Endothelial cell (in vitro differentiated cells): Measurements from ENCODE around the gene GDPD3. TPM values are rescaled to one million over a fixed set of nuclear protein-coding genes. Genes with fewer than 3 reads are reported as not detected.

Source experiments
- DNase-seq: peaks from one replicate; pipeline ENCODE4 v3.0.0; 2021; ENCODE audit warnings: low spot score
- H3K27ac Mint-ChIP-seq: one replicate; pipeline ENCODE4 v1.8.0; 2021; ENCODE audit warnings: mixed read lengths, inconsistent platforms; ENCODE audit not compliant: unreplicated experiment
- H3K27me3 Mint-ChIP-seq: one replicate; pipeline ENCODE4 v1.8.0; 2021; ENCODE audit warnings: mild to moderate bottlenecking, moderate library complexity, mixed read lengths, inconsistent platforms; ENCODE audit not compliant: unreplicated experiment
- H3K36me3 Mint-ChIP-seq: one replicate; pipeline ENCODE4 v1.8.0; 2021; ENCODE audit warnings: mild to moderate bottlenecking, low read depth, mixed read lengths, inconsistent platforms; ENCODE audit not compliant: unreplicated experiment
- H3K4me1 Mint-ChIP-seq: one replicate; pipeline ENCODE4 v1.8.0; 2021; ENCODE audit warnings: mild to moderate bottlenecking, mixed read lengths, inconsistent platforms; ENCODE audit not compliant: unreplicated experiment
- H3K4me3 Mint-ChIP-seq: one replicate; pipeline ENCODE4 v1.8.0; 2021; ENCODE audit warnings: mild to moderate bottlenecking, mixed read lengths, inconsistent platforms; ENCODE audit not compliant: unreplicated experiment
- H3K9me3 Mint-ChIP-seq: one replicate; pipeline ENCODE4 v1.8.0; 2021; ENCODE audit warnings: mixed read lengths, inconsistent platforms; ENCODE audit not compliant: unreplicated experiment
- total RNA-seq: library from RNA; stranded (reverse); fragmentation: NEBNext Ultra II Directional; extraction: Animal tissue kit (Norgen Biotek cat#: 25700); gene quantifications from one replicate; pipeline ENCODE4 v1.2.1, GENCODE V29; 2021; ENCODE audit not compliant: unreplicated experiment
- TF ChIP-seq, protein P1 (sequence below): fragments of 200-600 bp; sonication (generic); IDR thresholded peaks from one replicate; pipeline ENCODE4 v1.5.0; 2021; ENCODE audit warnings: antibody characterized with exemption; ENCODE audit not compliant: unreplicated experiment

GDPD3 gene
- total RNA-seq, 1 donor from 2014 or later = 9.3 TPM

DNA sequence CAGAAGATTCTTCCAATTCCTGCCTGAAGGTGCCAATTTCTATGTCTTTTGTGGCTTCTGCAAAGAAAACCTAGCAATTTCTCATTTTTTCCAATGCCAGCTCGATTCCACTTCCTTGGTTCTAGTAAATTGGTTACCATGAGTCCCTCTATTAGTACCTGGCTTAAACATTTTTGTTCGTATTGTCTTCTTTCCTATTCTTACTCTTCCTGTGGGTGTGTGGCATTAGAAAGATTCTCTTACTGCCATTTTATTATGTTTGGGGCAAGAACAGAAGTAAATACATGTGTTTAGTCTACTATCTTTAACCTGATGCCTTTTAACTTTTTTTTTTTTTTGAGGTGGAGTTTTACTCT, 30.0 kb upstream of the GDPD3 start:
- TF ChIP-seq, protein P1, sequence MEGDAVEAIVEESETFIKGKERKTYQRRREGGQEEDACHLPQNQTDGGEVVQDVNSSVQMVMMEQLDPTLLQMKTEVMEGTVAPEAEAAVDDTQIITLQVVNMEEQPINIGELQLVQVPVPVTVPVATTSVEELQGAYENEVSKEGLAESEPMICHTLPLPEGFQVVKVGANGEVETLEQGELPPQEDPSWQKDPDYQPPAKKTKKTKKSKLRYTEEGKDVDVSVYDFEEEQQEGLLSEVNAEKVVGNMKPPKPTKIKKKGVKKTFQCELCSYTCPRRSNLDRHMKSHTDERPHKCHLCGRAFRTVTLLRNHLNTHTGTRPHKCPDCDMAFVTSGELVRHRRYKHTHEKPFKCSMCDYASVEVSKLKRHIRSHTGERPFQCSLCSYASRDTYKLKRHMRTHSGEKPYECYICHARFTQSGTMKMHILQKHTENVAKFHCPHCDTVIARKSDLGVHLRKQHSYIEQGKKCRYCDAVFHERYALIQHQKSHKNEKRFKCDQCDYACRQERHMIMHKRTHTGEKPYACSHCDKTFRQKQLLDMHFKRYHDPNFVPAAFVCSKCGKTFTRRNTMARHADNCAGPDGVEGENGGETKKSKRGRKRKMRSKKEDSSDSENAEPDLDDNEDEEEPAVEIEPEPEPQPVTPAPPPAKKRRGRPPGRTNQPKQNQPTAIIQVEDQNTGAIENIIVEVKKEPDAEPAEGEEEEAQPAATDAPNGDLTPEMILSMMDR = no peak
- no peak for DNase-seq
- no peak overlapping the region for H3K27ac Mint-ChIP-seq
- no peaks in the 10 kb centered on the region for H3K27me3 Mint-ChIP-seq
- H3K4me3 Mint-ChIP-seq = no peak overlapping the region
- no peaks in the 10 kb centered on the region for H3K9me3 Mint-ChIP-seq
- peaks cover 5% of the 10 kb centered on the region for H3K4me1 Mint-ChIP-seq
- H3K36me3 Mint-ChIP-seq = no peaks in the 10 kb centered on the region

DNA sequence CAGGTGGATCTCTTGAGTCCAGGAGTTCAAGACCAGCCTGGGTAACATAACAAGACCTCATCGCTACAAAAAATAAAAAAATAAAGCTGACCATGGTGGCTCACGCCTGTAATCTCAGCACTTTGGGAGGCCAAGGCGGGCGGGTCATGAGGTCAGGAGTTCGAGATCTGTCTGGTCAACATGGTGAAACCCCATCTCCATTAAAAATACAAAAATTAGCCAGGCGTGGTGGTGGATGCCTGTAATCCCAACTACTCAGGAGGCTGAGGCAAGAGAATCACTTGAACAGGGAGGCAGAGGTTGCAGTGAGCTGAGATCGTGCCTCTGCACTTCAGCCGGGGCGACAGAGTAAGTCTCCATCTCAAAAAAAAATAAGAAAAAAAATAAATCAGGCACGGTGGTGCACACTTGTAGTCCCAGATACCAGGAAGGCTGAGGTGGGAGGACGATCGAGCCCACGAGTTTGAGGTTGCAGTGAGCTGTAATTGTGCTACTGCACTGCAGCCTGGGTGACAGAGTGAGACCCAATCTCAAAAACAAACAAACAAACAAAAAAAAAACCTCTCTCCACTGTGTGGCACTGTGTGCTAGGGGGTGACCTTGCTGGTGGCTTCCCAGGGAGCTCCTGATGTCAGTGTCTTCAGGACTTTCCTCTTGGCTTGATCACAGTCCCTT, 29.5 kb upstream of the GDPD3 start:
- no peak overlapping the region for H3K27ac Mint-ChIP-seq
- H3K27me3 Mint-ChIP-seq = no peaks in the 10 kb centered on the region
- H3K4me1 Mint-ChIP-seq = peaks cover 5% of the 10 kb centered on the region
- no peaks in the 10 kb centered on the region for H3K36me3 Mint-ChIP-seq
- no peak for DNase-seq
- no peaks in the 10 kb centered on the region for H3K9me3 Mint-ChIP-seq
- no peak overlapping the region for H3K4me3 Mint-ChIP-seq
- TF ChIP-seq, protein P1 = no peak

DNA sequence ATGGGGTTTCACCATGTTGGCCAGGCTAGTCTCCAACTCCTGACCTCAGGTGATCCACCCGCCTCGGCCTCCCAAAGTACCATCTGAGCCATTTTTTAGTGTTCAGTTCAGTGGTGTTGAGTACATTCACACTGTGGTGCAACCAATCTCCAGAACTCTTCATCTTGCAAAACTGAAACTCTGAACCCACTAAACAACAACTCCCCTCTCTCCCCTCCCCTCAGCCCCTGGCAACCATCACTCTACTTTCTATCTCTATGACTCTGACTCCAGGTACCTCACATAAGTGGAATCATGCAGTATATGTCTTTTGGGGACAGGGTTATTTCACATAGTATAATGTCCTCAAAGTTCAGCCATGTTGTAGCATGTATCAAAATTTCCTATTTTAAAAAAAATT, 28.4 kb upstream of the GDPD3 start:
- no peaks in the 10 kb centered on the region for H3K36me3 Mint-ChIP-seq
- H3K27me3 Mint-ChIP-seq = no peaks in the 10 kb centered on the region
- TF ChIP-seq, protein P1 = no peak
- DNase-seq = no peak
- no peak overlapping the region for H3K4me3 Mint-ChIP-seq
- no peaks in the 10 kb centered on the region for H3K9me3 Mint-ChIP-seq
- peaks cover 5% of the 10 kb centered on the region for H3K4me1 Mint-ChIP-seq
- H3K27ac Mint-ChIP-seq = no peak overlapping the region

DNA sequence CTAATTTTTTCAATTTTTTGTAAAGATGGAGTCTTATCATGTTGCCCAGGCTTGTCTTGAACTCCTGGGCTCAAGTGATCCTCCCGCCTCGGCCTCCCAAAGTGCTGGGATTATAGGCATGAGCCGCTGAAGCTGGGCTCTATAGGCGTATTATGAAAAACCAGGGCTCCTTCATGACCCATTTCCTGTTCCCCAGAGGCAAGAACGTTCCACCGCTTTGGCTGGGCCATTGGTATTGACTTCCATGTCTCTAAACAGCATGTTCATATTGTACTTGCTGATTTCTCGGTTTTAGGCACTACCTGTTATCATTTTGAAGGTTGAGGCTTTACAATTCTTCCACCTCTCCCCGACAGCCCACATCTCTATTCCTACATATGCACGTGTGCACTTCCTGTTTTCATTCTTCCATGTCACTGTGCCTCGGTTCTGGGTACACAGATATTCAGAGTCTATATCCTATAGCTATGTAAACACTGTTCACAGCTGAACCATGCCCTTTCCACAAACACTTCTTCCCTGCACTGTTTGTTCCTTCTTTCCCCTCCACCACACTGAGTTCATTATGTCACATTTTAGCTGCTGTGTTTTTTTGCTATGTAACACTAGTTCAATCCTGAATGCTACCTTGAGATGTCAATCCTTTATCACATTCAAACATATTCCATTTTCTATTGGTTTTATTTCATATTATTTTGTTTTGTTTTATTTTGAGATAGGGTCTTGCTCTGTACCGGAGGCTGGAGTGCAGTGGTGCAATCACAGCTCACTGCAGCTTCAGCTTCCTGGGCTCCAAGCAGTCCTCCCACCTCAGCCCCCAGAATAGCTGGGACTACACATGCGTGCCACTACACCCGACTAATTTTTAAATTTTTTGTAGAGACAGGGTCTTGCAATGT, 26.5 kb upstream of the GDPD3 start:
- TF ChIP-seq, protein P1 = no peak
- no peak for DNase-seq
- no peaks in the 10 kb centered on the region for H3K27me3 Mint-ChIP-seq
- no peak overlapping the region for H3K4me3 Mint-ChIP-seq
- peaks cover 5% of the 10 kb centered on the region for H3K4me1 Mint-ChIP-seq
- H3K27ac Mint-ChIP-seq = no peak overlapping the region
- H3K36me3 Mint-ChIP-seq = no peaks in the 10 kb centered on the region
- no peaks in the 10 kb centered on the region for H3K9me3 Mint-ChIP-seq

DNA sequence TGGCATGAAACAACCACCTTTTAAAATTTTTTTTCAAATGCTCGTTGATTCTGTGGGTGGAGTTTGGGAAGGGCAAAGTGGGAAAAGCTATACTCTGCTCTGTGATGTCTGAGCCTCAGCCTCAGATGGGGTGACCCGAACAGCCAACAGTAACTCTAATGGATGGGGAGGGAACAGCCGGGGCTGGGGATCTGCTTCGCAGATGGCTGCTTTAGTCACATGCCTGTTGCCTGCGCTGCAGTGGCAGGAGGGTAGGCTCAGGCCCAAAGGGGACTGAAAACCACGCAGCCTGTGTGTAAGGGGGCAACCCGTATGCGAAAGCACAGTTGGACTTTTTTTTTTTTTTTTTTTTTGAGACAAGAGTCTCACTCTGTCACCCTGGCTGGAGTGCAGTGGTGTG, 24.6 kb upstream of the GDPD3 start:
- H3K4me1 Mint-ChIP-seq = peaks cover 5% of the 10 kb centered on the region
- no peak for DNase-seq
- no peak overlapping the region for H3K4me3 Mint-ChIP-seq
- H3K9me3 Mint-ChIP-seq = no peaks in the 10 kb centered on the region
- no peaks in the 10 kb centered on the region for H3K27me3 Mint-ChIP-seq
- TF ChIP-seq, protein P1 = no peak
- no peaks in the 10 kb centered on the region for H3K36me3 Mint-ChIP-seq
- H3K27ac Mint-ChIP-seq = no peak overlapping the region
